ENCODE measurements around the gene ETV5.
"Not testable (repeated sequence)": the region's sequence is repeated elsewhere in the genome, so short reads cannot be mapped to it uniquely, and the experiment has no call there.

The ETV5 gene

DNA sequence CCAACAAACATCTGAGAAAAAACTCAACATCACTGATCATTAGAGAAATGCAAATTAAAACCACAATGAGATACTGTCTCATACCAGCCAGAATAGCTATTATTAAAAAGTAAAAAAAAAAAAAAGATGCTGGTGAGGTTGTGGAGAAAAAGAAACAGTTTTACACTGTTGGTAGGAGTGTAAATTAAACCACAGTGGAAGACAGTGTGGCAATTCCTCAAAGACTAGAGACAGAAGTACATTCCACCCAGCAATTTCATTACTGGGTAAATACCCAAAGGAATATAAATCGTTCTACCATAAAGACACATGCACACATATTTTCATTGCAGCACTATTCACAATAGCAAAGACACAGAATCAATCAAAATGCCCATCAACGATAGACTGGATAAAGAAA, 89.6 kb downstream of the ETV5 start:
- WGBS (ENCODE audit: insufficient coverage) = 89% methylated on average over 1 of the region's 2 CpGs
- H3K27ac ChIP-seq (ENCODE audit: insufficient read depth in 1 of 2, low read depth in 1 of 2, low read length in 2 of 2, poor library complexity in 1 of 2, severe bottlenecking in 2 of 2); DNase-seq; H3K4me3 ChIP-seq (ENCODE audit: control insufficient read depth in 1 of 7, extremely low read depth in 1 of 7, insufficient read depth in 4 of 7, low read depth in 2 of 7, low read length in 6 of 7); CTCF ChIA-PET; H3K36me3 ChIP-seq (ENCODE audit: control insufficient read depth in 4 of 4, insufficient read depth in 4 of 4, low read length in 3 of 4); H3K4me1 ChIP-seq (ENCODE audit: control extremely low read depth in 1 of 4, control insufficient read depth in 4 of 4, insufficient read depth in 4 of 4, low read length in 3 of 4); H3K27me3 ChIP-seq (replicated peaks in 2 of 5; ENCODE audit: control insufficient read depth in 4 of 5, insufficient read depth in 5 of 5, low read length in 4 of 5): not testable (repeated sequence)
- POLR2A ChIA-PET = interaction anchor here (0.7 kb wide), 1 partner anchor 19 kb away, joined by 3 read pairs; no protein-coding TSS in a partner anchor
- H3K9me3 ChIP-seq (ENCODE audit: control extremely low read depth in 1 of 5, control insufficient read depth in 4 of 5, insufficient read depth in 2 of 5, low read depth in 1 of 5, low read length in 4 of 5) = peaks cover 2 to 16% (median 4%) of the 10 kb centered on the region in 5 experiments

DNA sequence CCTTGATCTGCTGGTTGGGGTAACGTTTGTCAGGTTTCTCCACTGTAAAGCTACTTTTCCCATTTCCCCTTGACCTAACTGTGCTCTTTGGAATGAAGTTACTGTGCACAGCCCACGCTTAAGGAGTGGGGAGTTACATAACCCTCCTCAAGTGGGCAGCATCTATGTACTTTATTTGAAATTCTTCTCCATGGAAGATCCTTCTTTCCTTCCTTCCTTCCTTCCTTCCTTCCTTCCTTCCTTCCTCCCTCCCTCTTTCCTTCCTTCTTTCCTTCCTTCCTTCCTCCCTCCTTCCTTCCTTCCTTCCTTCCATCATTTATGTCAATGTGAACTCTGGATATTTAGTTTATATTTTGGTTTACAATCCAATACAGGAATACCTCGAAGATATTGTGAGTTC, 94.0 kb downstream of the ETV5 start:
- 88% methylated on average over 2 of the region's 3 CpGs for WGBS (ENCODE audit: insufficient coverage)

DNA sequence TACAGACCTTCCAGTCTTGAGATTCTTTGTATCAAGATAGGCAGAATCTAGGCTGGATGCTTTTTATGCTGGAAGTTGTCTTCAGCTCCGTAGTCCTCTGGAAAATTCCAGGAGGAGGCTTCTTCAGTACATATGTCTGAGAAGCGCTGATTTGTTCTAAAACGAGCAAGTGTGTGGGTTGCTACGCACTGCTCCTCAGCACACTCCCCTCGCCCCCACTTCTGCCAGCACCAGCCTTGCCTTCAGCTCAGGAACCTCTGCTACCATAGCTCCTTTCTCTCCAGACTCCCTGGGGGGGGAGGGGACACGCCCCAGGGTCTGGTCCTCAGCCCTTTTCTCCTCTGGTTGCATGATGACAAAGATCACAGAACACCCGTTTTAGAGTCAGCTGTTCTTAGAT, 95.6 kb downstream of the ETV5 start:
- no peak overlapping the region for H3K4me3 ChIP-seq (ENCODE audit: control insufficient read depth in 1 of 7, extremely low read depth in 1 of 7, insufficient read depth in 4 of 7, low read depth in 2 of 7, low read length in 6 of 7)
- WGBS (ENCODE audit: insufficient coverage) = 96% methylated on average over 6 of the region's 7 CpGs
- ChIA-PET CTCF (interaction anchor here (1.1 kb wide), 1 partner anchor 224 kb away, joined by 3 read pairs; no protein-coding TSS in a partner anchor), POLR2A (no interaction called here)
- no peak for DNase-seq
- H3K27me3 ChIP-seq (replicated peaks in 2 of 5; ENCODE audit: control insufficient read depth in 4 of 5, insufficient read depth in 5 of 5, low read length in 4 of 5) = no peaks in the 10 kb centered on the region
- H3K27ac ChIP-seq (ENCODE audit: insufficient read depth in 1 of 2, low read depth in 1 of 2, low read length in 2 of 2, poor library complexity in 1 of 2, severe bottlenecking in 2 of 2) = no peak overlapping the region
- peaks cover 2 to 16% (median 4%) of the 10 kb centered on the region in 5 experiments for H3K9me3 ChIP-seq (ENCODE audit: control extremely low read depth in 1 of 5, control insufficient read depth in 4 of 5, insufficient read depth in 2 of 5, low read depth in 1 of 5, low read length in 4 of 5)
- no peaks in the 10 kb centered on the region for H3K4me1 ChIP-seq (ENCODE audit: control extremely low read depth in 1 of 4, control insufficient read depth in 4 of 4, insufficient read depth in 4 of 4, low read length in 3 of 4)
- H3K36me3 ChIP-seq (ENCODE audit: control insufficient read depth in 4 of 4, insufficient read depth in 4 of 4, low read length in 3 of 4) = no peaks in the 10 kb centered on the region

More for the DNA sequence above, 94.0 kb downstream of the ETV5 start:
- no peak overlapping the region for H3K4me3 ChIP-seq (ENCODE audit: control insufficient read depth in 1 of 7, extremely low read depth in 1 of 7, insufficient read depth in 4 of 7, low read depth in 2 of 7, low read length in 6 of 7)
- no peak overlapping the region for H3K27ac ChIP-seq (ENCODE audit: insufficient read depth in 1 of 2, low read depth in 1 of 2, low read length in 2 of 2, poor library complexity in 1 of 2, severe bottlenecking in 2 of 2)
- H3K36me3 ChIP-seq (ENCODE audit: control insufficient read depth in 4 of 4, insufficient read depth in 4 of 4, low read length in 3 of 4) = no peaks in the 10 kb centered on the region
- POLR2A ChIA-PET = no interaction called here
- CTCF ChIA-PET = interaction anchor here (2.6 kb wide), 1 partner anchor 25 kb away, joined by 5 read pairs; no protein-coding TSS in a partner anchor
- no peaks in the 10 kb centered on the region for H3K4me1 ChIP-seq (ENCODE audit: control extremely low read depth in 1 of 4, control insufficient read depth in 4 of 4, insufficient read depth in 4 of 4, low read length in 3 of 4)
- no peak for DNase-seq
- peaks cover 2 to 16% (median 4%) of the 10 kb centered on the region in 5 experiments for H3K9me3 ChIP-seq (ENCODE audit: control extremely low read depth in 1 of 5, control insufficient read depth in 4 of 5, insufficient read depth in 2 of 5, low read depth in 1 of 5, low read length in 4 of 5)
- H3K27me3 ChIP-seq (replicated peaks in 2 of 5; ENCODE audit: control insufficient read depth in 4 of 5, insufficient read depth in 5 of 5, low read length in 4 of 5) = no peaks in the 10 kb centered on the region

GRCh38 chr3:186012137-186012536, 96.8 kb downstream of the ETV5 start:
- DNase-seq = no peak
- H3K36me3 ChIP-seq (ENCODE audit: control insufficient read depth in 4 of 4, insufficient read depth in 4 of 4, low read length in 3 of 4) = no peaks in the 10 kb centered on the region
- 100% methylated on average over 1 of the region's 4 CpGs for WGBS (ENCODE audit: insufficient coverage)
- CTCF ChIA-PET = no interaction called here
- no peaks in the 10 kb centered on the region for H3K27me3 ChIP-seq (replicated peaks in 2 of 5; ENCODE audit: control insufficient read depth in 4 of 5, insufficient read depth in 5 of 5, low read length in 4 of 5)
- H3K9me3 ChIP-seq (ENCODE audit: control extremely low read depth in 1 of 5, control insufficient read depth in 4 of 5, insufficient read depth in 2 of 5, low read depth in 1 of 5, low read length in 4 of 5) = peaks cover 2 to 16% (median 4%) of the 10 kb centered on the region in 5 experiments
- no peak overlapping the region for H3K27ac ChIP-seq (ENCODE audit: insufficient read depth in 1 of 2, low read depth in 1 of 2, low read length in 2 of 2, poor library complexity in 1 of 2, severe bottlenecking in 2 of 2)
- POLR2A ChIA-PET = no interaction called here
- no peaks in the 10 kb centered on the region for H3K4me1 ChIP-seq (ENCODE audit: control extremely low read depth in 1 of 4, control insufficient read depth in 4 of 4, insufficient read depth in 4 of 4, low read length in 3 of 4)
- H3K4me3 ChIP-seq (ENCODE audit: control insufficient read depth in 1 of 7, extremely low read depth in 1 of 7, insufficient read depth in 4 of 7, low read depth in 2 of 7, low read length in 6 of 7) = no peak overlapping the region

- 100% methylated on average over 3 of the region's 7 CpGs for WGBS (ENCODE audit: insufficient coverage)
- DNase-seq = no peak
- H3K36me3 ChIP-seq (ENCODE audit: control insufficient read depth in 4 of 4, insufficient read depth in 4 of 4, low read length in 3 of 4) = no peaks in the 10 kb centered on the region
- CTCF ChIA-PET = interaction anchor here (0.6 kb wide), 1 partner anchor 21 kb away, joined by 3 read pairs; no protein-coding TSS in a partner anchor
- no peak overlapping the region for H3K27ac ChIP-seq (ENCODE audit: insufficient read depth in 1 of 2, low read depth in 1 of 2, low read length in 2 of 2, poor library complexity in 1 of 2, severe bottlenecking in 2 of 2)
- no peaks in the 10 kb centered on the region for H3K9me3 ChIP-seq (ENCODE audit: control extremely low read depth in 1 of 5, control insufficient read depth in 4 of 5, insufficient read depth in 2 of 5, low read depth in 1 of 5, low read length in 4 of 5)
- no peaks in the 10 kb centered on the region for H3K27me3 ChIP-seq (replicated peaks in 2 of 5; ENCODE audit: control insufficient read depth in 4 of 5, insufficient read depth in 5 of 5, low read length in 4 of 5)
- POLR2A ChIA-PET = no interaction called here
- no peaks in the 10 kb centered on the region for H3K4me1 ChIP-seq (ENCODE audit: control extremely low read depth in 1 of 4, control insufficient read depth in 4 of 4, insufficient read depth in 4 of 4, low read length in 3 of 4)
- no peak overlapping the region for H3K4me3 ChIP-seq (ENCODE audit: control insufficient read depth in 1 of 7, extremely low read depth in 1 of 7, insufficient read depth in 4 of 7, low read depth in 2 of 7, low read length in 6 of 7)
Observed at GRCh38 chr3:186004671-186005070, 104.2 kb downstream of the ETV5 start.

DNA sequence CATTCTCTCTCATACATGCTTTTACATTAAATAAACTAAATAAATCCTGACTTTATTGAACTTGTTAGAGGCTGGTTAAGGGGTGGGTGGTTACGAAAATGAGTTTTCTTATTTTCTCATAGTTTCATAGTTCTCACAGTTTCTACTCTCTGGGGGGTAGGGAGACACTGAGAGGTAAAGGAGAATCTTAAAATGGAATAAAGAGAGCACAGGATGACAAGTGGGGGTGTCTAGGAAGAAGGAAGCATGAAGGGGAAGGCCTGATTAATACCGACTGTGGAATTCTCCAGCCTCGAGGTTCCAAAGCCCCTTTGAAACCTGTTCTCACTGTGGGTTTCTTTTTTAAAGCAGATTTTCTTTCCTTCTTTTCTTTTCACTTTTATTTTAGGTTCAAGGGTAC, 104.7 kb downstream of the ETV5 start:
- no peak for DNase-seq
- H3K36me3 ChIP-seq (ENCODE audit: control insufficient read depth in 4 of 4, insufficient read depth in 4 of 4, low read length in 3 of 4) = no peaks in the 10 kb centered on the region
- CTCF ChIA-PET = no interaction called here
- POLR2A ChIA-PET = no interaction called here
- no peaks in the 10 kb centered on the region for H3K9me3 ChIP-seq (ENCODE audit: control extremely low read depth in 1 of 5, control insufficient read depth in 4 of 5, insufficient read depth in 2 of 5, low read depth in 1 of 5, low read length in 4 of 5)
- WGBS (ENCODE audit: insufficient coverage) = 100% methylated on average over 1 of the region's 3 CpGs
- H3K4me1 ChIP-seq (ENCODE audit: control extremely low read depth in 1 of 4, control insufficient read depth in 4 of 4, insufficient read depth in 4 of 4, low read length in 3 of 4) = no peaks in the 10 kb centered on the region
- H3K4me3 ChIP-seq (ENCODE audit: control insufficient read depth in 1 of 7, extremely low read depth in 1 of 7, insufficient read depth in 4 of 7, low read depth in 2 of 7, low read length in 6 of 7) = no peak overlapping the region
- H3K27ac ChIP-seq (ENCODE audit: insufficient read depth in 1 of 2, low read depth in 1 of 2, low read length in 2 of 2, poor library complexity in 1 of 2, severe bottlenecking in 2 of 2) = no peak overlapping the region
- H3K27me3 ChIP-seq (replicated peaks in 2 of 5; ENCODE audit: control insufficient read depth in 4 of 5, insufficient read depth in 5 of 5, low read length in 4 of 5) = no peaks in the 10 kb centered on the region

DNA sequence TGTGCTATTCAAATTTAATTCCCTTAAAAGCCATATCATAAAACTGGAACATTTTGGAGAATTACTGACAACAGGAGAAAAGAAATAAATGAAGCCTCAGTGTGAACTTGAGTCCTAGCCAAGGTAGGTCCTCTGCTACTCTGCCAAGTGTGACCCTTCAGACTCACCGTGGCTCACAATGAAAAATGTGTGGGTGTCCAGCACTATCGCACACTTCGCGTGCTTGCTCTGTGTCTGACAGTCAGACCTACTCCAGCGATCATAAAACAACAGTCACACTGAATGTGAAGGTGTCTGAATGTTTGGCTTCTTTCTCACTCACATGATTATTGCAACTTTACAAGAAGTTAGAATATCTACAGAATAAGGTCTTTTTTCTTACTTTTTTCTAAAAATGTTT, 105.3 kb downstream of the ETV5 start:
- CTCF ChIA-PET = interaction anchor here (0.6 to 1.3 kb wide), 5 partner anchors 16 to 537 kb away, joined by 3 to 4 read pairs (median 3); no protein-coding TSS in a partner anchor
- WGBS (ENCODE audit: insufficient coverage) = 40% methylated on average over 1 of the region's 5 CpGs

More for the DNA sequence above, 105.3 kb downstream of the ETV5 start:
- Histone ChIP-seq H3K27me3 (replicated peaks in 2 of 5; ENCODE audit: control insufficient read depth in 4 of 5, insufficient read depth in 5 of 5, low read length in 4 of 5) (no peaks in the 10 kb centered on the region), H3K9me3 (ENCODE audit: control extremely low read depth in 1 of 5, control insufficient read depth in 4 of 5, insufficient read depth in 2 of 5, low read depth in 1 of 5, low read length in 4 of 5) (no peaks in the 10 kb centered on the region), H3K4me1 (ENCODE audit: control extremely low read depth in 1 of 4, control insufficient read depth in 4 of 4, insufficient read depth in 4 of 4, low read length in 3 of 4) (no peaks in the 10 kb centered on the region), H3K36me3 (ENCODE audit: control insufficient read depth in 4 of 4, insufficient read depth in 4 of 4, low read length in 3 of 4) (no peaks in the 10 kb centered on the region), H3K27ac (ENCODE audit: insufficient read depth in 1 of 2, low read depth in 1 of 2, low read length in 2 of 2, poor library complexity in 1 of 2, severe bottlenecking in 2 of 2) (no peak overlapping the region), H3K4me3 (ENCODE audit: control insufficient read depth in 1 of 7, extremely low read depth in 1 of 7, insufficient read depth in 4 of 7, low read depth in 2 of 7, low read length in 6 of 7) (no peak overlapping the region)
- DNase-seq = no peak
- POLR2A ChIA-PET = no interaction called here
